Right hindlimb (tissue), 1 donor: Measurements from ENCODE around the gene SLC28A1.
A peak's percentile ranks its signal among the peaks of the same experiment; 100 is the strongest.

ENCODE experiments used
- DNase-seq: peaks from one replicate; pipeline ENCODE4 v3.0.0-alpha.2; 2018

Gene SLC28A1

GRCh38 chr15:84886211-84886983 lies 1.9 kb downstream of the SLC28A1 start:
- no peak for DNase-seq

- DNase-seq, result no peak
These were observed 2.5 kb downstream of the SLC28A1 start for GRCh38 chr15:84886984-84887299.

- DNase-seq, result no peak
These were observed 3.5 kb downstream of the SLC28A1 start for GRCh38 chr15:84887938-84888337.

GRCh38 chr15:84888639-84889038 lies 4.2 kb downstream of the SLC28A1 start:
- DNase-seq, result no peak

- no peak for DNase-seq
These were observed 5.0 kb downstream of the SLC28A1 start for GRCh38 chr15:84889313-84889990.

GRCh38 chr15:84889991-84890669 lies 5.7 kb downstream of the SLC28A1 start:
- DNase-seq, result no peak

- DNase-seq, result no peak
These were observed 6.3 kb downstream of the SLC28A1 start for GRCh38 chr15:84890670-84891162.

GRCh38 chr15:84891339-84891738 lies 6.9 kb downstream of the SLC28A1 start:
- DNase-seq, result no peak

GRCh38 chr15:84892786-84893307 lies 8.4 kb downstream of the SLC28A1 start:
- no peak for DNase-seq

- DNase-seq, result no peak
These were observed 9.1 kb downstream of the SLC28A1 start for GRCh38 chr15:84893607-84894006.

GRCh38 chr15:84894736-84895425 lies 10.4 kb downstream of the SLC28A1 start:
- no peak for DNase-seq

- DNase-seq, result no peak
These were observed 14.3 kb downstream of the SLC28A1 start for GRCh38 chr15:84898761-84899160.

- DNase-seq, result no peak
These were observed 15.3 kb downstream of the SLC28A1 start for GRCh38 chr15:84899750-84900149.

- no peak for DNase-seq
These were observed 17.1 kb downstream of the SLC28A1 start for GRCh38 chr15:84901540-84901939.

- DNase-seq, result no peak
These were observed 19.3 kb downstream of the SLC28A1 start for GRCh38 chr15:84903751-84904150.

- peak; percentile 67 for DNase-seq
These were observed 20.0 kb downstream of the SLC28A1 start for GRCh38 chr15:84904419-84904818.

- no peak for DNase-seq
These were observed 20.8 kb downstream of the SLC28A1 start for GRCh38 chr15:84905016-84905916.

GRCh38 chr15:84907731-84908130 lies 23.3 kb downstream of the SLC28A1 start:
- DNase-seq, result no peak

GRCh38 chr15:84908564-84908963 lies 24.1 kb downstream of the SLC28A1 start:
- DNase-seq, result no peak

GRCh38 chr15:84909029-84909428 lies 24.6 kb downstream of the SLC28A1 start:
- DNase-seq, result no peak

- no peak for DNase-seq
These were observed 25.3 kb downstream of the SLC28A1 start for GRCh38 chr15:84909782-84910181.
